ENCODE data around the gene SLC9A5.

SLC9A5 gene, protein sequence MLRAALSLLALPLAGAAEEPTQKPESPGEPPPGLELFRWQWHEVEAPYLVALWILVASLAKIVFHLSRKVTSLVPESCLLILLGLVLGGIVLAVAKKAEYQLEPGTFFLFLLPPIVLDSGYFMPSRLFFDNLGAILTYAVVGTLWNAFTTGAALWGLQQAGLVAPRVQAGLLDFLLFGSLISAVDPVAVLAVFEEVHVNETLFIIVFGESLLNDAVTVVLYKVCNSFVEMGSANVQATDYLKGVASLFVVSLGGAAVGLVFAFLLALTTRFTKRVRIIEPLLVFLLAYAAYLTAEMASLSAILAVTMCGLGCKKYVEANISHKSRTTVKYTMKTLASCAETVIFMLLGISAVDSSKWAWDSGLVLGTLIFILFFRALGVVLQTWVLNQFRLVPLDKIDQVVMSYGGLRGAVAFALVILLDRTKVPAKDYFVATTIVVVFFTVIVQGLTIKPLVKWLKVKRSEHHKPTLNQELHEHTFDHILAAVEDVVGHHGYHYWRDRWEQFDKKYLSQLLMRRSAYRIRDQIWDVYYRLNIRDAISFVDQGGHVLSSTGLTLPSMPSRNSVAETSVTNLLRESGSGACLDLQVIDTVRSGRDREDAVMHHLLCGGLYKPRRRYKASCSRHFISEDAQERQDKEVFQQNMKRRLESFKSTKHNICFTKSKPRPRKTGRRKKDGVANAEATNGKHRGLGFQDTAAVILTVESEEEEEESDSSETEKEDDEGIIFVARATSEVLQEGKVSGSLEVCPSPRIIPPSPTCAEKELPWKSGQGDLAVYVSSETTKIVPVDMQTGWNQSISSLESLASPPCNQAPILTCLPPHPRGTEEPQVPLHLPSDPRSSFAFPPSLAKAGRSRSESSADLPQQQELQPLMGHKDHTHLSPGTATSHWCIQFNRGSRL

DNA sequence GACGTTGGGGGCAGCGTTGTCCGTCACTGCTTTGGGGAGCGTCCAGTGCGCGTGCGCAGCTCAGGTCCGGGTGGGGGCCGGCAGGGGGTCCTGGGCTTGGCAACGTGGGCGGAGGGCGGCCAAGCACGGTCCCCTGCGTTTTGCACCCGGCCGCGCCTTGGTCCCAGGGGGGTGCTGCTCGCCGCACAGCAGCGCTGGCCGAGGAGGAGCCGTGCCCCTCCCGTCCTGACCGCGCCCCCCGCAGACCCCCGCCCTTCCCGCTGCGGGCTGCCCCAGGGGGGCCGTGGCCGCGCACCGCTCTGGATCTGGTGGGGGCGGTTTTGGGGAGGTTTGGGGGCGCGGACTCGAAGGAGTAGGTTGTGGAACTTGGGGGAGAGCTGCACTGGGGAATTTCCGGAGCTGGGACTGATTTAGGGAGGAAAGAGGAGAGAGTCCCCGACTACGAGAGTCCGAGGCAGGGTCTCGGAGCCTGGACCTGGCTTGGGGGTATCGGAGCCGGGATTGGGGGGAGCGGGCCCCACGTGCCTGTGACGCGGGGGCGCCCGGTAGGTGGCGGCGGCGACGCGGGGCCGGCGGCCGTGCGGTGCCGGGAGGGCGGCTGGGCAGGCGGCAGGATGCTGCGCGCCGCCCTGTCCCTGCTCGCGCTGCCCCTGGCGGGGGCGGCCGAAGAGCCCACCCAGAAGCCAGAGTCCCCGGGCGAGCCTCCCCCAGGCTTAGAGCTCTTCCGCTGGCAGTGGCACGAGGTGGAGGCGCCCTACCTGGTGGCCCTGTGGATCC is at the start of gene SLC9A5:
TSS of gene SLC9A5 (plus strand) at position 579 of the 777 bp plus-strand sequence. CDS start at position 615, 36 bp downstream.
- no peak for DNase-seq

DNA sequence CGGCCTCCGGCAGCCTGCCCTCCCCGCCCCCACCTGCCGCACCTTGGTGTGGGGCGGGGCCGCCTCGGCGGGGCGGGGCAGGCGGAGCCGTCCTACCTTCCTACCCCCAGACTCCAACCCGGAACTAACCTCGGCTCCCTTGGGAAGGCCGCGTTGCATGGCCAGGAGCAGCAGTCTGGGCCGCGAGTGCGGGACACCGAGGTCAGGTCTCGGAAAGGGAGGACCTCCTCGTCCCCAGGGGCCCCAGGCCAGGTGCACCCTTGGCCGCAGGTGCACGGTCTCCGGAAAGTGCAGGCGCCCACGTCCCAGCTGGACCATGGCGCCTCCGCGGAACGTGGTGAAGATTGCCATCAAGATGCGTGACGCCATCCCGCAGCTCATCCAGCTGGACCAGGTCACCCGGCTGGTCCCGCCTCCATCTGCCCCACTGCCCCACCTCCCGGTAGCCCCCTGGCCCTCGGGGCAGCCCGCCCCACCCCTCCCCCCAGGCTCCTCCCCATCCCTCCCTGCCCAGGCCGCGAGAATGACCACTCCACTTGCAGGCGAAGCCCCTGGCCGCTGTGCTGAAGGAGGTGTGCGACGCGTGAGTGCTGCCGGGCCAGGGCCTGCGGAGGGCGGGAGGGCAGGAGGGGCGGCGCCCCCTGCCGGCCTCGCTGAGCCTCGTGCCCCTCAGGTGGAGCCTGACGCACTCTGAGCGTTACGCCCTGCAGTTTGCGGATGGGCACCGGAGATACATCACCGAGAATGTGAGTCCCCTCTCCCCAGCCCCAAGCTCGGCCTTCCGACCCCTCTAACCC is 49.6 kb upstream of the SLC9A5 start, which contains the start of gene ELMO3:
TSS of gene ELMO3 (plus strand) at position 121 of the 797 bp plus-strand sequence. CDS start at position 317, 196 bp downstream.
- DNase-seq, result no peak

DNA sequence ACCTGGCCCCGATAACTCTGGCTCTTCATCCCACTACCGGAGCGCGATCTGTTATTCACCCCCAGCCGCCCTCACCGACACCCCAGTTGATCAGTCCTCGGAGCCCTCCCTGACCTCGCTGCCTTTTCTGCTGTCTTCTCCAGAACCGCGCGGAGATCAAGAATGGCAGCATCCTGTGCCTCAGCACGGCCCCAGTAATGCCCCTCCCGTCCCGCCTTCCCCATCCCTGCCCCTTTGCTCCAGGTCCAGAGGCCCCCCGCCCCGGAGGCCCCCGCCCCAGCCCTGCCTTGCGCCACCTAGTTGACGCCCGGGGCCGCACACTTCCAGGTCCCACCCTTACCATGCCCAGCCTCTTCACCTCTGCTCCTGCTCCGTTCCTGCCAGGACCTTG is 49.0 kb upstream of the SLC9A5 start:
- DNase-seq, result no peak

DNA sequence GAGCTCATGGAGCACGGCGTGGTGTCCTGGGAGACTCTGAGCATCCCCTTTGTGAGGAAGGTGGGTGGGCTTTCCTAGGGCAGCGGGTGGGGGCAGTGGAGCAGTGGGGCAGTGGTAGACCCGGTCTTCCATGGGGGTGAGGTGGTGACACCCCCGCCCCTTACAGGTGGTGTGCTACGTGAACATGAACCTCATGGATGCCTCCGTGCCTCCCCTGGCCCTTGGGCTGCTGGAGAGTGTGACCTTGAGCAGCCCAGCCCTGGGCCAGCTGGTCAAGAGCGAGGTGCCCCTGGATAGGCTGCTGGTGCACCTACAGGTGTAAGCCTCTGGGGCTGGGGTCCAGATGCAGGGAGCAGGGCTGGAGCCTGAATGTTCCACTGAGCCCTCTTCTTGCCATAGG is 48.3 kb upstream of the SLC9A5 start:
- no peak for DNase-seq

DNA sequence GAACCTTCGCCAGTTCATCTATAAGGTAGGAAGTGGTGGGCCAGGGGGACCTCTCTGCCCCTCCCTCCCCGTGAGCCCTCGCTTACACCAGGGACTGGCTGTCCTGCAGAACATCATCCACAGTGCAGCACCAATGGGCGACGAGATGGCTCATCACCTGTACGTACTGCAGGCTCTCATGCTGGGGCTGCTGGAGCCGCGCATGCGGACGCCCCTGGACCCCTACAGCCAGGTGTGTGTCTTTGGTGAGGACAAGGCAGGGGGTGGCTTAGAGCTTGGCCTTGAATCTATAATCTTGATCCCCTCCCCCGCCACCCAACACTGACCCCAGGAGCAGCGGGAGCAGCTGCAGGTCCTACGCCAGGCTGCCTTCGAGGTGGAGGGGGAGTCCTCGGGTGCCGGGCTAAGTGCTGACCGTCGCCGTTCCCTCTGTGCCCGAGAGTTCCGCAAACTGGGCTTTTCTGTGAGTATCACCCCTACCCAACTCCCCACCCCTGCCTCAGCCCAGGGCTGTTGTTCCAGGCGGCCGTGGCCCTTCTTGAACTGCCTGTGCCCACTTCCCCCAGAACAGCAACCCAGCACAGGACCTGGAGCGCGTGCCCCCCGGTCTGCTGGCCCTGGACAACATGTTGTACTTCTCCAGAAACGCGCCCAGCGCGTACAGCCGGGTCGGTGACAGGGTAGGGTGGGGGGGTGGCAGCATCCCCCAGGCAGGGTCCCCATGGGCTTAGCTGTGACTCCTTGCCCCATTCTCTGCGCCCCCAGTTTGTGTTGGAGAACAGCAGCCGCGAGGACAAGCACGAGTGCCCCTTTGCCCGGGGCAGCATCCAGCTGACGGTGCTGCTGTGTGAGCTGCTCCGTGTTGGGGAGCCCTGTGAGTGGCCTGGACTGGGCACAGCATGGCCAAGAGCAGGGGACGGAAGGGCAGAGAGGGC is 47.1 kb upstream of the SLC9A5 start:
- DNase-seq, result no peak

DNA sequence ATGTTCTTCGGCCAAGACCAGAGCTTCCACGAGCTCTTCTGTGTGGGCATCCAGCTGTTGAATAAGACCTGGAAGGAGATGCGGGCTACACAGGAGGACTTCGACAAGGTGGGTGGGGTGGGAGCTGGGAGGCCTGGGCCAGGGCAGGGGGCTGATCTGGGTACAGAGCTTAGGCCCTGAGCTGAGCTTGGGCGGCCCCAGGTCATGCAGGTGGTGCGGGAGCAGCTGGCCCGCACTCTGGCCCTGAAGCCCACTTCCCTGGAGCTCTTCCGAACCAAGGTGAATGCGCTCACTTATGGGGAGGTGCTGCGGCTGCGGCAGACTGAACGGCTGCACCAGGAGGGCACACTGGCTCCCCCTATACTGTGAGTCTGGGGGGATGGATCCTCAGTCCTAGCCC is 46.4 kb upstream of the SLC9A5 start:
- DNase-seq, result no peak

DNA sequence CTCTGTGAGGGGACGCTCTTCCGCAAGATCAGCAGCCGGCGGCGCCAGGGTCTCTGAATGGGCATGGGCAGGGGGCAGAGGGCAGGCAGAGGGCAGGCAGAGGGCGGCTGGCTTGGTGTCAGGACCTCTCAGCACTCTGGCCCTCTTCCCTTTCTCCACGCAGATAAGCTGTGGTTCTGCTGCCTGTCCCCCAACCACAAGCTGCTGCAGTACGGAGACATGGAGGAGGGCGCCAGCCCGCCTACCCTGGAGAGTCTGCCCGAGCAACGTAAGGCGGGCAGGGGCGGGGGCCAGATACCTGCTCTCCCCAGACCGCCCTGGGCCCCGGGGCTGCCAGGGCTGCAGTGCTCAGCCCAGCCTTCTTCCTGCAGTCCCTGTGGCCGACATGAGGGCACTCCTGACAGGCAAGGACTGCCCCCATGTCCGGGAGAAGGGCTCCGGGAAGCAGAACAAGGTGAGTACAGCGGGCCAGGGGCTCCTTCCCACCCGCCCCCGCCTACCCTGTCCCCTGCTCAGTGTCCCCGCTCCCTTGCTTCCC is 45.8 kb upstream of the SLC9A5 start:
- no peak for DNase-seq

DNA sequence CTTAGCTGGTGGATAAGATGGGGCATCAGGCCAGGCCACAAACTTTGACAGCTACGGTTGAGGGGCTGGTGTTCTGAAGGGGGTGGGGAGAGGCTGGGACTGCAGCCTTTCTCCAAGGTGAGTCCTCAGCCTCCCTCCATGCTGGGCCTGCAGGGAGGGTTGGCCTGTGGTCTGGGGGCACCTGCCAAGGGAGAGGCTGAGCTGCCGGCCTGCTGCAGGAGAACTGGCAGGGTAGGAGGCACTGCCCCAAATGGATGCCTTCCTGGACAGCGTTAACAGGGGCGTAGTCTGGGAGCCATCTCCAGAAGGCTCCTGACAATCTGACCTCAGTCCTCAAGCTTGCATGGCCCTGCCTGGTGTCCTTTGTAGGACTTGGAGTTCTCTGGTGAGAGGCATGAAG is 44.7 kb upstream of the SLC9A5 start:
- no peak for DNase-seq

DNA sequence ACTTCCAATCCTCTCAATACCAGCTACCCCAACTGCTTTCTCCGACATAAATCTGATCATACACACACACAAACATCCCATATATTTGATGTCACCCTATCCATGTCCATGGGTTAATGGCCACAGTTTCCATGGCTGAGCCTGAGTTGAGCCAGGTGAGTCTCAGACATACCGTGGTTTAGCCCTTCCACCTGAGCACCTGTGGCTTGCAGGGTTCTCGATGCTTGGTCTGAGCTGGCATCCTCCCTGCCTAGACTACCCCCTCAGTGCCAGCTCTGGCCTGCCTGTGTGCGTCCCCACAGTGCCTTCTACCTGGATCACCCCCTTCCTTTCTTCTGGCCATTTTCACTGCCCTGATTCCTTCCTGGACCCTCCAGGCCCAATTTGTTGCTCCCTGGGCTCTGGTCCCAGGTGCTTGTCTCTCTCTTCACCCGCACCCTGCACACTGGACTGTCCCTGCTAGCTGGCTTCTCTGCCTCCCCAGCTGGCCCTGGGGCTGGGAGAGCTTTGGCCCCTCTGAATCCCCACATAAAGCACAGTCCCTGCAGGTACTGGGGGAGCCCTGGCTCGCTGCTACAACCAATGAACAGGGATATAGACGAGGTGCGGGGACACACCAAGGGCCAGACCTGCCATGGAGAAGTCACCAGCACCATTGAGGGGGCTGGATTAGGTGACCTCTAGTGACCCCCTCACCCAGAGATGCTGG is 42.5 kb upstream of the SLC9A5 start:
- no peak for DNase-seq

DNA sequence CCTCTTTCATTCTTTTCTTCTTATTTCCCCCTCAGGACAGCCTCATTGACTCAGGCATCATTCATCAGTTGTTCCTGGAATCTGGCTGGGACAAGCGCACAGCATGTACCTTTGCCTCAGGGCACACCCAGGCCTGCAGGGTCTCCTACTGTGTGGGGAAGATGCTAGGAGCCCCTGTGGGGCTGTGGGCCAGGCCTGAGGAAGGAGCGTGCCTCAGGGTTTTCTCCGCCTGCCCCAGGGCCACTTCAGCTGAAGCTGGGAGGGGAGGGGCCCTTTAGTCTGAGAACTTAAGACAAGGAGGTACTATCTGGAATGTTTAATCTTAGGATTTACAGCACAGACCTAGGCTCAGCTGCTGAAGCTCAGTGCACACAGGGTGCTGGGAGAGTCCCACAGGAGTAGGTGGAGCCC is 41.9 kb upstream of the SLC9A5 start:
- DNase-seq, result no peak

DNA sequence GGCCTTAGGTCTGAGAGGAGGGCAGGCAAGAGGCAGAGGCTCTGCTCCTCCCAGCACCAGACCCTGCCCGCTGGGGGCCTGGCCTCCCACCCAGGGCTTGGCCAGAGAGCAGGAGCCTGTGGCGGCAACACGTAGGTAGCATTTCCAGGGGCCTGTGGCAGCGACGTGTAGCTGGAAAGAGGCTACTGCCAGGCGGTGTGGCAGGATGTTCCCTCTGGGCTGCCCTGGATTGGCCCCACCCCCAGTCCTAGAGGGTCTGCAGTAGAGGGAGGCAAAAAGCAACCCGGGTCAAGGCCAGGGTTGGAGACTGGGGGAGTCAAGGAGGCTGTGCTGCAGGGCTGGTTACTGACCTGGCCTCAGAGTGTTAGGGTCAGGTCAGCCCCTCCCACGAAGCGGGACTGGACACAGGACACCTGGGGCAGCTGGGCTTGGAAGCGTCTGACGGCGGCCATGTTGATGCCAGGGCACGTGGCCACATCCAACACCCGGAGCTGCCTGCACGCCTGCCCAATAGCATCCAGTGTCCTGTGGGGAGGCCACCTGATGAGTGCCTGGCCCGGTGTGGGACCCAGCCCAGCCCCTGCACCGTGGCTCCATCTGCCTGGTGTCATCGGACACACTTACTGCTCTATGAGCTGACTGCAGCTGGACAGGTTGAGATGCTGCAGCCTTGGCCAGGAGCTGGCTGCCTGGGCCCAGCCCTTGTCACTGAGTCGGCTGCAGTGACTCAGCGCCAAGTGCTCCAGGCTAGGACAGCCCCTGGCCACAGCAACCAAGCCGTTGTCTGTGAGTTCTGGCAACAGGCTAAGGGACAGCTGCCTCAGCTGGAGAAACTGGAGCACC is 41.3 kb upstream of the SLC9A5 start:
- no peak for DNase-seq

DNA sequence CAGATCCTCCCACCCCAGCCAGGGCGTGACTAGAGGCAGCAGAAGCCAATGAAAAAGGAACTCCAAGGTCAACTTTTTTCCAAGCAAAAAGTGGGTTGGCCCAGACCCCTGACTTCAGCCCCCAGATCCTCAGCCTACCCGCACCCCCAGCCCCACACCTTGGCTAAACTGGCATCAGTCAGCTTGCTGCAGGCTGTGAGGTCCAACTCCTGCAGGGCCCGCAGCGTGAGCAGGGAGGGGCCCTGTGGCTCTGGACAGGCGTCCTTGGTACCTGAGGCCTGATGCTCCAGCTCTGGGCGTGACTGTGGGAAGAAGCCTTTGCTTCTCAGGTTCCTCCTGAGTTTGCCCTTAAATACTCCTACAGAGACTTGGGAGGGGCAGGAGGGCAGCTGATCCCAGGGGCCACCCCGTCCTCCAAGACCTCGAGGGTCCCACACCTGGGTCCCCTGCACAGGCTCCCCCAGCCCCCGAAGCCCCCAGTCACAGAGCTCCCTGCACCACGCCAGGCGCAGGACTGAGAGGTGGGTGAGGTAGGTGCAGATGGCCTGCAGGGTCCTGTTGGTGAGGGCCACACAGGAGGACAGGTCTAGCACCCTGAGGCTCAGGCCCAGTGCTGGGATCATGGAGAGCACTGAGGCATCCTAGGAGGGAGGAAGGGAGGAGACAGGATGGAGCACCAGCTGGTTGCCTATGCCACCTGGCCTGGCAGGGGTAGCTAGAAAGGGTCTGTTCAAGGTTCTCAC is 40.5 kb upstream of the SLC9A5 start:
- no peak for DNase-seq

DNA sequence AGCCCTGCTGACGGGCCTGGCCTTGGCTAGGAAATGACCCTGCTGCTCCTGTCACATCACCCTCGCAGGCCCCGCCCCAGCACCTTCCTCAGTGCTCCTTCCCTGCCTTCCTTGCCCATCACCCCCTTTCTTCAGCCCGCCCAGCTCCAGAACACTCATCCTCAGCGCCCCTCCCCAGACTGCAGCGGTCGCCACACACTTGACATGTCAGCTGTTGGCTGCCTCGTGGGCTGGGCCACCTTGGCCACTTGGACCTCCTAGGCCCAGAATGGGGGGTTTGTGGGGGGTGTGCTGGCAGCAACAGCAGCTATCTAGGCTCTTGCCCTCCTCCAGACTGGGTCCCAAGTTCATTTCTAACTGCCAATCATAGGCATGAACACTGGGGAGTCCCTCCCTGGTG is 39.2 kb upstream of the SLC9A5 start:
- DNase-seq, result no peak

DNA sequence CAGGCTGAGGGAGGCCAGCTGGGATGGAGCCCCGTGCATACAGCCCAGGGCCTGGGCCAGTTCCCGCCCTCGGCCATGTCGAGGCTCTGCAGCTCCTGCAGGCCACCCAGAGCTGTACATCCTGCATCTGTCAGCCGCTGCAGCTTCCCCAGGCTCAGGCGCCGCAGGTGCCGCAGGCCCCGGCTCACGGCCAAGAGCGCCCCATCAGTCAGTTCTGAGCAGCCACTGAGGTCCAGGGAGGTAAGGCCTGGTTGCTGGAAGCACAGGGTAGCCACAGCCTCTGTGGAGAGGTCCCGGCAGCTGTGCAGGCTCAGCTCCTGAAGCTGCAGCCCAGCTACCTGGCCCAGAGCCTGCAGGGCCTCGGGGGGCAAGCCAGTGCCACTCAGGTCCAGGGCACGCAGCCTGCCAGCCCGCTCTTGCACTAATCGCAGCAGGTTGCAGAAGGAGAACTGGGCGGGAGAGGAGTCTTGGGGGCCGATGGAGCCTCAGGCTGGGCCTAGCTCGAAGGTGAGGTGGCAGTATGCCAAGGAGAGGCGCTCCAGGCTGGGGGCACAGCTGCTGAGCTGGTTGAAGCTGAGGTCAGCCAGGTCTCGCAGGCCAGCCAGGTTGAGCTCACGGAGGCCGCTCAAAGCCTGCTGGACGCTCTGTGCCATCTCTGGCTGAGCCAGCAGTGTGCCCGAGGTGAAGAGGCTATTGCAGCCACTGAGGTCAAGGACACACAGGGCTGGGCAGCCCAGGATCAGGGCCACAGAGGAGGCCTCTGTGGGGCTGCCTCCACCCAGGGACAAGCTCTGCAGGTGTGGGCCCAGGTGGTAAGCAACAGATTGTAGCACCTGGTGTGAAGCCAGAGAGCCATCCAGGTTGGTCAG is 38.5 kb upstream of the SLC9A5 start:
- DNase-seq, result no peak

DNA sequence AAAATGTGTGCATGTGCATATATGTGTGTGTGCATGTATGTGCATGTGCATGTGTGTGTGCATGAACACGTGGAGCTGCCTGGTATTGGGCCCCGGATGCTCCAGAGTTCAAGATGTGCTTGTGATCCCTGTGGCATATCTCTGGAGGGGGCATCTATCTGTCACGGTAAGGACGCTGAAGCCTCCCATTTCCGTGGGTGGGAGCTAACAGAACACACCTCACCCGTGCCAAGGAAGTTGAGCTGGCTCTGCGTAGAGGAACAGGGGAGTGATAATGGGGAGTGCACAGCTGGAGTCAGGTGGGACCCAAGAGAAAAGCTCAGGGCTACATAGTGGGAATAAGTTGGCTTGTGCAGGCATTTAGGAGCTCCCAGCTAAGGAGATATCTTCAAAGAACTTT is 37.1 kb upstream of the SLC9A5 start:
- DNase-seq, result no peak

DNA sequence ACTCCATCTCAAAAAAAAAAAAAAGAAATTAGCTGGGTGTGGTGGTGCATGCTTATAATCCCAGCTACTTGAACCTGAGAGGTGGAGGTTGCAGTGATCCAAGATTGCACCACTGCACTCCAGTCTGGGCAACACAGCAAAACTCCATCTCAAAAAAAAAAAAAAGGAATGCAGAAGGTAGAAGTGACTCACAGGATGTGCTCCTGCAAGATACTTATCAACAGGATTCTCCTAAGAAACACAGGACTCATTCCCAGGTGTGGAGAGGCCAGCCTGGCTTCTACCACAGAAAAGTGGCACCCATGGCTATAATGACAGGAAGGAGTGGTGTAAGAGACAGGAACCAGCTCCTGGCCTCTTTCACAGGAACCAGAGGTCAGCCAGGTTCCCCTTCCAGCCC is 36.0 kb upstream of the SLC9A5 start:
- DNase-seq, result no peak

Data from NCI-H2107 (cell line).